Hematopoietic multipotent progenitor cell treated with erythropoietin and hydrocortisone succinate and interleukin-3 and kit ligand, for 4 days (in vitro differentiated cells): ENCODE data around the gene TBC1D12.
"Not testable (repeated sequence)": the region's sequence is repeated elsewhere in the genome, so short reads cannot be mapped to it uniquely, and the experiment has no call there.

Experiments
- DNase-seq: peaks from one replicate; pipeline ENCODE4 v3.0.0-alpha.2; 2015

Gene TBC1D12

GRCh38 chr10:94549221-94549620 is 146.9 kb downstream of the TBC1D12 start:
- DNase-seq = no peak

- DNase-seq = not testable (repeated sequence)
Measured at GRCh38 chr10:94567714-94568307, 165.5 kb downstream of the TBC1D12 start.

DNA sequence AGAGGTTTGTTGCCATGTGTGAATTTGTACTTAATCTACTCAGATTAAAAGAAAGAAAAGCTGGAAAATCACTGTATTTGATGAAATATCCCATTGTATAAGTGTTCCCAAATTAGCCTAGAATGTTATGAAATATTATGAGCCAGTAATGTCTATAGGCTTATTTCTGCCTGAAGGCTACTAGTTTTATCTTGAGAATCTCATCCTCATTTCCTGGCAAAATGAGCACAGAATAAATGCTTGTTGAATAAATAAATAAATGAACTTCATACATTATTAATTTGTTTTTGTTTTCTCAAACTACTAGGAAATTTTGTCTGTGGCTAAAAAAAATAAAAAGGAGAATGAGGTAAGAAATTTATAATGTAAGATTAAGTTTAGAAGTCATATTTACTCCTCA is 168.7 kb downstream of the TBC1D12 start:
- DNase-seq = no peak

DNA sequence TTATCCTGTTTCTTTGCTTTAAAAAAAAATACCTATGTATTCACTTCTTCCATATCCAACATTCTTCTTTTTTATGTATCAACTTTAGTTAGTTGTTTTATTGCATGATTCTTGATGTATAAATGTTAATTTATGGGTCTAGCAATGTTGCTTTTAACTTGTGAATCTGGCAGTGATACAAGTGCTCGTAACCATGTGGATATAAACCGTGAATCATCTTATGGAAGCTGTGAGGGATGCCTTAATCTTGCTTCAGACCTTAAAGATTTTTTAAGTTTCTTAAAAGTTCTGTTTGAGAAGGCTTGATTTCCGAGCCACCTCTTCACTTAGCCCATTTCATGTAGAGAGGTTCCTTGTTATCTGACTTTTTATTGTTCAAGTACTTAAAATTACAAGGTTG is 169.2 kb downstream of the TBC1D12 start:
- no peak for DNase-seq

- no peak for DNase-seq
Measured at GRCh38 chr10:94578790-94579189, 176.4 kb downstream of the TBC1D12 start.

- DNase-seq = peak; percentile 27
Measured at GRCh38 chr10:94583124-94583523, 180.8 kb downstream of the TBC1D12 start.
